GM18870 (cell line): Measurements from ENCODE around the gene CD2AP.

ENCODE experiments used
- ATAC-seq: cut with Tn5 transposase; IDR thresholded peaks from one replicate; pipeline ENCODE4 v1.9.1; 2021; ENCODE audit warnings: moderate library complexity; ENCODE audit not compliant: unreplicated experiment

Gene CD2AP

DNA sequence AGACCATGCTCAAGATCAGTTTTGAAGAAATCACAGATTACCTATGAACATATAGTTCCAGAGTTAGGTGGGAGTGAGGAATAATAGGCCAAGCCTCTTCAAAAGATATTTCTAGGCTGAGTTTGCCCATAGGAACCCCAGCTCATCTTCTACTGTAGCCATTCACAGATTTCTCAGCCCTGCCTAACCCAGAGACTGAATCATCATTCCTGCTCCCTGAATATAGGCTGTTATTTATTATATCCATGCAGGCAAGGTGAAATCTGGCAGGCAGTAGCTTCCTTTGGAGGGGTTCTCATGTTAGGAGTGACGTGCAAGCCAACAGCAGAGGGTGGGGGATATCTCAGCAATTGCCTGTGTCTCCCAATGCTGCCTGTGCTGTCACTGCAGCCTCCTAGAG lies 195.2 kb downstream of the CD2AP start:
- ATAC-seq = no peak

DNA sequence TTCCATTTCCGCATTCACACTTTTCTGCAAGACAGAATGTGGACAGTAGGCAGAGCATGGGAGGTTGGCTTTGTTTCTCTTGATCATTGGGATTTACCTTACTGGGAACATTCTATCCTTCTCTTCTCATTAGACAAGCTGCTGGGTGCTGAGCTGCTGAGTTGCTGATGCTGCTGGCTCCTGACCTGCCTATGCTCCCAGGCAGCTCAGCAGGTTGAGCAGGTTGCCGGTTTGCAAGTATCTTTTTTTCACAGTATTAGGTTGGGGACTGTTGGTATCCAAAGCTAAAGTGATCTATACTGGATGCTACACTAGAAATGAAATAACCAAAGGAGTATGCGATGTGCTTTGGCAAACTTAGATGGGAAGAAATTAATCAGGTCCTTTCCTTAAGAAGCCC lies 197.1 kb downstream of the CD2AP start:
- ATAC-seq = no peak
